ENCODE results near the gene RNF166. TPM values are rescaled to one million over a fixed set of nuclear protein-coding genes. Genes with fewer than 3 reads are reported as not detected.
A peak's percentile ranks its signal among the peaks of the same experiment; 100 is the strongest.
"Not testable (repeated sequence)": the region's sequence is repeated elsewhere in the genome, so short reads cannot be mapped to it uniquely, and the experiment has no call there.

The RNF166 gene
- polyA plus RNA-seq, 1 donor = 16.0 TPM

DNA sequence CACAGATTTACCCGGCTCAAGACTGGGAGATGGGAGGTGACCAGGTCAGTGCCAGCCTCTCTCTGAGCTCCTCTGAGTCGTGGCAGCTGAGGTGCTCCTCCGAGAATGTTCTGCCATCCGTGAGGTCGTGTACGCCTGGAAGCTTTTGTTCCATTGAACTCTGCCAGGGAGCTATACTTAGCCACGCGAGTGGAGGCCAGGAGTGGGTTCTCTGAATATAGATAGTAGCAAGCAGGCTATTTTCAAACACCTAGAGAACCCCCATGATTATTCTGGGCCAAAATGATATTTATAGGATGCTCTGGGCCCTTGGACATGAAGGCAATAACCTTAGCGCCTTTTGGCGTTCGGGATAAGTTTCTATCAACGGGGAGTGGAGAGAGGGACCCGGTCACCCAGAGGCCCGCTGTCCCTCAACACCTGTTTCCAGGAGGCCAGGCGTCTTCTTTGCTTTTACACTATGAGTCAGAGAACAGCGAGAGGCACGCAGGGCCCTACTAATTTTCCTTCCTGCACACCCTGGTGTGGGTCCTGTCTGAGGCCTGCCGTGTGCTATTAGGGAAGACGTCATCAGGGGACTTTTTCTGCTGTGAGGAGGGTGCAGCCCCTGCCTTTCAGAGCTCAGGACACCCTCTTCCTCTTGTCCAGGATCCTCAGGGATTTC is 32.4 kb downstream of the RNF166 start:
- no peak for DNase-seq (ENCODE audit: low read depth)

DNA sequence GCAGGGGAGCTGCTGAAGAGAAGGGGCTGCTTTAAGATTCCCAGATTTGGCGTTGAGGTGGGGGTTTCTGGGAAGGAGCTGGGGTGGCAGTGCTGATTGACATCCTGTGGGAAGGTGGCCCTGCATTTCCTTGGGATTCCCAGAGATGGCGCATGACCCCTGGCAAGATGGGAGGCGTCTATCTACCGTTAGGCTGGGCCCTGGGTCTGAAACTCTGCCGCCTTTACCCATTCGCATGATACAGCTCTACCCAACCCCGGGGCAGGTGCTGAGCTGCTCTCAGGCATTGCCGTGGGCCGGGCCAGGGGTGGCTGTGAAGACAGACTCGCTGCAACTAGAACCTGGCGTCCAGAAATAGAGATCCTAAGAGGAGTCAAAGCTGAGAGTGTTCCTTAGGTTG is 33.4 kb downstream of the RNF166 start:
- no peak for DNase-seq (ENCODE audit: low read depth)

GRCh38 chr16:88671806-88672205 is 34.4 kb downstream of the RNF166 start:
- DNase-seq (ENCODE audit: low read depth) = no peak

GRCh38 chr16:88669980-88670379 is 36.2 kb downstream of the RNF166 start:
- no peak for DNase-seq (ENCODE audit: low read depth)

GRCh38 chr16:88669493-88669892 is 36.7 kb downstream of the RNF166 start:
- DNase-seq (ENCODE audit: low read depth) = not testable (repeated sequence)

DNA sequence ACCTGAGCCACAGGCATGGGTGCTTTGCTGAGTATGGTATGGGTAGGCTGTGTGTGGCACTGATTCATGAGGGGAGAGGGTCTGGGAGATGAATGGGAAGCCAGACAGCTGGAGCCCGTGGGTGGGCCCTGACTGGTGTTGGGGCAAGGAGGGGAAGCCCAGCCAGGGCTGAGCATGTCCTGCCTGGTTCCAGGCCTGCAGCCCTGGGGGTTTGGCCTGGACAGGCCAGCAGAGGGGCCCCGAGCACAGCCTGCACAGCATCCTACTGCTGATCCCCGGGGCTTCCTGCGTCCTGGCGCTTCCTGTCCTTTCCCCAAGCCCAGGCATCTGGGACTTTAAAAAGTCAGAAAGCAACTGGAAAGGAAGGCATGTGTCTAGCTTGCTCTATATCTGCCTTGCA is 38.7 kb downstream of the RNF166 start:
- no peak for DNase-seq (ENCODE audit: low read depth)

DNA sequence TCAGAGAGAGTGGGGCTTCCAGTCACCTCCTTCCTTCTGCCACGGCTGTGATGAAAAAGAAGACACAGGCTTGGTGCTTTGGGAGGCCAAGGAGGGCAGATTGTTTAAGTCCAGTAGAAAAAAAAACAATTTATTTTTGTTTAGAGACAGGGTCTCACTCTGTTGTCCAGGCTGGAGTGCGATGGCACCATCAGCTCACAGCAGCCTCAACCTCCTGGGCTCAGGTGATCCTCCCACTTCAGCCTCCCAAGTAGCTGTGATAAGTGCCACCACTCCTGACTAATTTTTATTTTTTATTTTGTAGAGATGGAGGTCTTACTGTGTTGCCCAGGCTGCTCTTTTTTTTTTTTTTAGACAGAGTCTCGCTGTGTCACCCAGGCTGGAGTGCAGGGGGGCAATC is 40.6 kb downstream of the RNF166 start:
- DNase-seq (ENCODE audit: low read depth) = no peak

GRCh38 chr16:88665148-88665547 is 41.1 kb downstream of the RNF166 start:
- no peak for DNase-seq (ENCODE audit: low read depth)

GRCh38 chr16:88662843-88663606 is 43.2 kb downstream of the RNF166 start, which contains the start of gene MVD:
Gene MVD, minus strand, starts transcription at chr16:88663091. Its CDS starts 11 bp downstream, at chr16:88663080.
- peak; percentile 97 for DNase-seq (ENCODE audit: low read depth)

DNA sequence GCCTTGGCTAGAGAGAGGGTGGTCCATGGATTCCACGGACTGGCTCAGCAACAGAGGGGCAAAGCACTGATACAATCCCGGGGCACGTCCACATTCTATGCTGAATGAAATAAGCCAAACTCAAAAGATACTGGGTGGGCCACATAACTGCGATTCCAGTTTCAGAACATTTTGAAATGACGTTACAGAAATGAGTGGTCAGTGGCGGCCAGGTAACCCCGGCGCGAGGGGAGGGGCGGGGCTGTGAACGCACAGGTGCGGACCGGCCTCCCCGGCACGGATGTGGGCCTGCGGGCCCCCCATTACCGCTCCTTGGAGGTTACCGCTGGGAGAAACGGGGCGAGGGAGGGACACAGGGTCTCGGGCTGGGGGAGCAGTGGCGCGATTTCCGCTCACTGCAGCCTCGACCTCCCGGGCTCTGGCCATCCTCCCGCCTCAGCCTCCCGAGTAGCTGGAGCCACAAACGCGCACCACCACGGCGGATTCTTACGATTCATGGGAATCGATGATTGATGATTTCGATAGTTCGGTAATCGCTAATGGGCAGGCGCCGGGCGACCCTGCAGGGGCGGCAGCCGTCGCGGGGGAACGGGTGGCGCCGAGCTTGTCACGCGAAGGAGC is 43.9 kb downstream of the RNF166 start:
- no peak for DNase-seq (ENCODE audit: low read depth)

DNA sequence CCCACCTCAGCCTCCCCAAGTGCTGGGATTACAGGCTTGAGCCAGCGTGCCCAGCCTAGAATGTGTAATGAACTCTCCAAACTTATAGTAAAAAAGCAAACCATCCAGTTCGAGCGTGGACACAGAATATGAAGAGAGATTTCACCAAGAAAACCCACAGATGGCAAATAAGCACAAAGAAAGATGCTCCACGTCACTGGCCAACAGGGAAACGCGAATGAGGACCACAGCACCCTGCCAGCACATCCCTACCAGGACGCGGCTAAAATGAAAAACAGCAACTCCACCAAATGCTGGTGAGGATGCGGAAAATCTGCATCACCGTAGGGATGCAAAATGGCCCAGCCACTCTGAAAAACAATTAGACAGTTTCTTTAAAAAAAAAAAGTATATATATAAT is 44.7 kb downstream of the RNF166 start:
- DNase-seq (ENCODE audit: low read depth) = no peak

DNA sequence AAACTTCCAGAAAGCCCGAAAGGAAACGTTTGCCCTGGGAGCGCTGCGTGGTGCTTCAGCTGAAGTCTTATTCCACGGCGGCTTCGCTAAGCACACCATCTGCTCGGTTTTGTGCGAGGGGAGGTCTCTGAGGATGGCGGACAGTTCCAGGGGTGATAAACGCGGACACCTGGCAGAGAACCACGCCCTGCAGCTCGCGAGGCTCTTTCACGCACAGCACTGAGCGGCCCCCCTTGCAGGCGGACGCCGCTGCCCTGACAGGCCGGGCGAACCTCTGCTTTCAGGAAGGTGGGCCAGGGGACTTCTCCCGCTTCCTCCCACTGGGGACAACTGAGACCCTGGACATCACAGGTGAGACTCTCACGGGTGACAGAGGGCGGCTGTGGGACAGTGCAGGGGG is 47.0 kb downstream of the RNF166 start:
- DNase-seq (ENCODE audit: low read depth) = no peak

DNA sequence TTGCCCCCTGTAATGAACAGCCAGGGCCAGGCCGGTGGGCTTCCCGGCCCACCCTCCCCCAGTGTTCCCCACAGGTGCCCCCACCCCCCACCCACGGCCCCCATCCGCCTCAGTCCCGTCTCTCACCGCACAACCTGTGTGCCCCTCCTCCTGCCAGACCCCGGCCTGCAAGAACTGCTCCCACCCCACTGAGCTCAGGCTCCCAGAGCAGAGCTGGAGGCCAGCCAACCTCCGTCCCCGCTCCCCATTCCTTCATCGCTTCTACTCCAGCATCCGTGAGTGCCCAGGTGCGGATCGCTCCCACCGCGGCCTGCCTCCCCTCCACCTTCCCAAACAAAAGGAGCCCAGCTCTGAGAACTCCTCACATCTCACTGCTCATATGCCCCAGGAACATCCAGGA is 47.5 kb downstream of the RNF166 start:
- DNase-seq (ENCODE audit: low read depth) = no peak

DNA sequence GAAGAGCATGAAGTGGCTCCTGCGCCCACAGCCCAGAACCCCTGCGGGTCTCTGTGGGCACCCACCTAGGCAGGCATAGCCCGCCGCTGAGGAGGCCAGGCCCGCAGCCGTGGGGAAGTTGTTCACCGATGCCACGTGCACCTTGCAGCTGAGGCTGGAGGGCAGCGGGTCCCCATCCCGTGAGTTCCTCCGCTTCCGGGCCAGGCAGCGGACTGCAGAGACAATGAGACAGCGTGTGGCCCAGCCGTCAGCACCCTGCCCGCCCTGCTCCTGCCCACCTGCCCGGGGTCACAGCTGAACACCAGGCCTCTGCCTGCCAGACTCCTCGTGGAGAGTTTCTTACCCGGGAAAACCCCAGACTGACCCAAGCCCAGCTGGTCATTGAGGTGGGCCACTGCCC is 48.8 kb downstream of the RNF166 start:
- DNase-seq (ENCODE audit: low read depth) = no peak

DNA sequence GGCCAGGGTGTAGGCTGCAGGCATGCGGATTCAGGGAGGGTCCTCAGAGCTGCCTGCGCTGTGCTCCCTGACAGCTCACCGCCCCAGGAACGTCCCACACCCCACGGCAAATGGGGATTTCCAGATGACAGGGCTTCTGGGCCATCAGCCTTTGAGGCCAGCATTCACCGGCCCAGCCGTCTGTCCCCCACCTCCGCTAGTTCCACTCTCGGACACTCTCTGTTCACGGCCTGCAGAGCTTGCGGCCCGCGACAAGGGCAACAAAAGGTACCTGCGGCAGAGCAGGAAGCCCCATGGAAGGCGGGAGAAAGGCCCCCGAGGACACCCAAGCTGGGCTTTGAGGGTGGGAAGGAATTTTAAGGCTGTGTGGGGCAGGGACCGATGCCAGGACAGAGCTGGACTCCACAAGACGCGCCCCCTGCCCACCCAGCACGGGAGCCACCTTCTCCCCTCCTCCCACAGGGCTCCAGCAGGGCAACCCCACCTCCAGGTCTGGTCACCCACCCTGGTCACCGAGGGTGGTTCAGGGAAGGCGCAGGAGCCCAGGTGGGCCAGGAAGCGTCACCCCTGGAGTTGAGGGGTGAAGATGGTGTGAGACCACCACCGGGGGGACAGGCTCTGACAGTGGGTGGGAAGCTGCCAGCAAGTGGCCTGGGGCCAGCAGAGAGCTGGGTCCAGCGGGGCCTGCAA is 49.8 kb downstream of the RNF166 start:
- DNase-seq (ENCODE audit: low read depth) = no peak

GRCh38 chr16:88655733-88656281 is 50.4 kb downstream of the RNF166 start:
- DNase-seq (ENCODE audit: low read depth) = no peak

DNA sequence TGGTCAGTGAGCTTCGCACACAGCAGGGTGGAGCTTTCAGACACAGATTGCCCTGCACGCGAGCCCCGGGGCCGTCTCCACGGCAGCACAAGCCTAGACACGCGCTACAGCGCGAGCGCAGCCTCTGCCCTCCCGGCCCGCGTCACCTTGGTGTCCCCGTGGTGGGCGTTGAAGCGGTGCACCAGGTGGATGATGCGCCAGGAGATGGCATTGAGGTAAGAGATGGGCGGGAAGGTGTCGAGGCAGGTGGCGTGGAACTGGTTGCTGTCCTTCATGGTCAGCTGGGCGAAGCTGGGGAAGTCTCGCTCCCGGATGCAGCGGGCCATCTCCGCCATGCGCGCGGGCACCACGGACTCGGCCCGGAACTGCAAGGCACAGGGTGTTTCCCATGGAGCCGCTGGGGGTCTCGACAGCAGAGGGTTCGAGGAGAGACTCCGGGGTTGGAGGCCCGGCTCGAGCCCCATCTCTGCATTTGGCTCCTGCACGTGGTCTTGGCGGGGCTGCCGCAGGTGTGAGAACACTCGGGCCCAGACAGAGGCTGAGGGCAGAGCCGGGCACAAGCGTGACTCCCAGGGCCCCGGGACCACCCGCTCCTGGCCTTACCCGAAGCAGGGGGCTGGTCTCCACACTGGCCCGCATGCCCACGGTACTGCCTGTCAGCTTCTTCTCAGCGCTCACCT is 51.0 kb downstream of the RNF166 start:
- DNase-seq (ENCODE audit: low read depth) = no peak

DNA sequence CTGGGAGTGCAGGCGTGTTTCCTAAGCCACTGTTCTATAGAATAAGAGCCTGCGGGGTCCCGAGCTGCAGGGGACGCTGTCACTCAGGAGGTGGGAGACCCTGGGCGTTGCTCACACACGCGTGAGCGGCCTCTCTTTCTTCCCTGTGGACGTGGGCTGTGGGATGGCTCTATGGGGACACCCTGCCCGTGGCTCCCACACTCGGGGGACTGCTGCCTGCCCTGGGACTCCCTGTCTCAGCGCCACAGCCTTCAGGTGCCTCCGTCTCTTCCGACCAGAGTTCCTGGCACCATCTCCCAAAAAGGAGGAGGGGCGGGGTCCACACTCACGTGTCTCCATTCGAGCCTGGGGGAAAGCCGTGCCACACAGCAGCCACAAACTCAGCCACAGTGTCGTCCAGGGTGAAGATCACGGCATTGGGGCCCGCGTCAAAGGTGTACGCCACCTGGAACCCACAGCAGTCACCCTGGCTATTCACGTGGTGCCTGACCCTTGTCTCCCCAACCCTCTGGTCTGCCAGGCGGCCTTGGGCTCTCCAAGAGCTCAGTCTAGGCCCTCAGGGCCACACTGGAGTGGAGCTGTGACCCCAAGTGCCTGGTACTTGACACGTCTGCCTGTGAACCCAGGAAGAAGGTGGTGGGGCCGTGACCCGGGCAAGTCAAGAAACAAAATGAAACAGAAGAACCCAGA is 51.7 kb downstream of the RNF166 start:
- DNase-seq (ENCODE audit: low read depth) = no peak

DNA sequence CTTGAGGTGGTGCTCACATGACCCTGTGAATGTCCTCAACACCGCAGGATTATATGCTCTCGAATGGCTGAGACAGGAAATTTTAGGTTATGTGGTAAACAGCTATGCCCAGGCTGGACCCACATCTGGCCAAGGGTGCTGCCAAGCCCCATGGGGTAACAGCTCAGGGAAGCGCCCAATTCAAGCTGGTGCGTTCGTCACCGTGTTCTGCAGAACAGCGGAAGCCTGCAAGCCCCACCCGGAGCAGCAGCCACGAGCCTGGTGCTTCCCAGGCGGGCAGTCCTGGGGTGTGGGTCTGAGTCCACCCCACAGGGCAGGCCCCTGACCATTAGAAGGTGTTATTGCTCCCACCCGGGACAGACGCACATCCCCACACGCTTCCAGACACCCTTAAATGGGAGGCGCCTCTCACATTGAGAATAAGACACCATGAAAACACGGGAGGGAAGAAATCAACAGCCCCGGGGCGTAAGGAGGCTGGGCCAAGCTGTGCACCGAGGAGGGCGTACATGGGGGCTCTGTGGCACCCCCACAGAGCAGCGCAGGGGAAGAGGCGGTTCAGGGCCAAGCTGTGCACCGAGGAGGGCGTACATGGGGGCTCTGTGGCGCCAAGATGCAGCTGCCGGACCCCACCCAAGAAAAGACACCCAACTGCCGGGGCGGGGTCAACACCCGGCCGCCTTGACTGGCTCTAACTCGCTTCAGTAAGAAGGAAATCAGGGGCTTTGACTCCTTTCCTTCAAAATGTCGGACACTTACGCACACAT is 52.4 kb downstream of the RNF166 start:
- no peak for DNase-seq (ENCODE audit: low read depth)

GRCh38 chr16:88653101-88653500 is 53.1 kb downstream of the RNF166 start:
- no peak for DNase-seq (ENCODE audit: low read depth)
